Measurements from ENCODE around the gene DNAJB4. TPM values are rescaled to one million over a fixed set of nuclear protein-coding genes. Genes with fewer than 3 reads are reported as not detected.

DNAJB4 gene
- total RNA-seq, 2 experiments from 2014 or later = 19.2 to 22.7 TPM

DNA sequence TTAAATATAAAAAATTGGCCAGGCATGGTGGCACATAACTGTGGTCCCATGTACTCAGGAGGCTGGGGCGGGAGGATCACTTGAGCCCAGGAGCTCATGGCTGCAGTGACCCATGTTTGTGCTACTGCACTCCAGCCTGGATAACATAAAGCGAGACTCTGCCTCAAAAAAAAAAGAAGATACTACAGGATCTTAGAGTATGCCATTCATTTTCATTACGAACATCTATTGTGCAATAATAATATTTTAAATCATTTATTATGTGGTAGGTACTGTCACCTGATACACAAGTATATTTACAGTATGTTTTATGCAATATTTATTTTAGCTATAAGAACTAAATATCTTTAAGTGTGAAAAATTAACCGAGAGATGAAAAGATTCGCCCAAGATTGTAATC is 31.7 kb downstream of the DNAJB4 start:
- Mint-ChIP-seq H3K36me3 (ENCODE audit: low read depth) (no peaks in the 10 kb centered on the region), H3K9me3 (no peaks in the 10 kb centered on the region), H3K4me1 (ENCODE audit: low read depth) (peaks cover 9% of the 10 kb centered on the region), H3K4me3 (no peak overlapping the region), H3K27me3 (peaks cover 32% of the 10 kb centered on the region), H3K27ac (no peak overlapping the region)
- Histone ChIP-seq H3K4me1 (ENCODE audit: insufficient read depth, low read length) (no peaks in the 10 kb centered on the region), H3K27ac (ENCODE audit: low read depth in 1 of 2, low read length in 2 of 2) (no peak overlapping the region), H3K4me3 (ENCODE audit: low read length) (no peak overlapping the region), H3K36me3 (ENCODE audit: insufficient read depth, low read length) (no peaks in the 10 kb centered on the region), H3K9me3 (ENCODE audit: control insufficient read depth in 1 of 2, insufficient read depth in 1 of 2, low read length in 2 of 2) (no peaks in the 10 kb centered on the region), H3K27me3 (ENCODE audit: control insufficient read depth in 1 of 2, insufficient read depth in 2 of 2, low read length in 2 of 2) (no peaks in the 10 kb centered on the region)
- ATAC-seq (ENCODE audit: poor library complexity) (no peak), DNase-seq (no peak)
- intact Hi-C loops (cut with DNase I, micrococcal nuclease) = no loop called here
- POLR2A ChIA-PET = no interaction called here
- CTCF ChIA-PET = no interaction called here
- TF ChIP-seq, protein P1, sequence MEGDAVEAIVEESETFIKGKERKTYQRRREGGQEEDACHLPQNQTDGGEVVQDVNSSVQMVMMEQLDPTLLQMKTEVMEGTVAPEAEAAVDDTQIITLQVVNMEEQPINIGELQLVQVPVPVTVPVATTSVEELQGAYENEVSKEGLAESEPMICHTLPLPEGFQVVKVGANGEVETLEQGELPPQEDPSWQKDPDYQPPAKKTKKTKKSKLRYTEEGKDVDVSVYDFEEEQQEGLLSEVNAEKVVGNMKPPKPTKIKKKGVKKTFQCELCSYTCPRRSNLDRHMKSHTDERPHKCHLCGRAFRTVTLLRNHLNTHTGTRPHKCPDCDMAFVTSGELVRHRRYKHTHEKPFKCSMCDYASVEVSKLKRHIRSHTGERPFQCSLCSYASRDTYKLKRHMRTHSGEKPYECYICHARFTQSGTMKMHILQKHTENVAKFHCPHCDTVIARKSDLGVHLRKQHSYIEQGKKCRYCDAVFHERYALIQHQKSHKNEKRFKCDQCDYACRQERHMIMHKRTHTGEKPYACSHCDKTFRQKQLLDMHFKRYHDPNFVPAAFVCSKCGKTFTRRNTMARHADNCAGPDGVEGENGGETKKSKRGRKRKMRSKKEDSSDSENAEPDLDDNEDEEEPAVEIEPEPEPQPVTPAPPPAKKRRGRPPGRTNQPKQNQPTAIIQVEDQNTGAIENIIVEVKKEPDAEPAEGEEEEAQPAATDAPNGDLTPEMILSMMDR (IDR thresholded peaks at IDR 0.05) = no peak

DNA sequence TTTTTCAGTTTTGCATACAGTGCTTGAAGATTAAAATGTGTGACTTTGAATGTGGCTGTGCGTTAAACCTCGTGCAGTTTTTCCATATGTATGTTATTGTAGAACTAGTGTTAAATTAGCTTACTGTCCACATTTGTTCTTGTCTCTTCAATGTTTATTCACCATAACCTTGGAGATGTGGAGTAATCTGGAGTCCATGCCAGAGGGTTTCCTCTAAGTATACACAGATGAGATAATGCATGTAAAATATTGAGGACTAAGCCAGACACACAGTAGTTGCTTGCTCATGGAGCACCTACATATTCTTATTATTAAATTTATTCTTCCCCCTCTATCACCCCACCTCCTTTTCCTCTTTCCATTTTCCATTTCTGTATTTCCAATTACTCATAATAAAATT is 33.3 kb downstream of the DNAJB4 start:
- no peaks in the 10 kb centered on the region for H3K4me1 ChIP-seq (ENCODE audit: insufficient read depth, low read length)
- Mint-ChIP-seq H3K36me3 (ENCODE audit: low read depth) (no peaks in the 10 kb centered on the region), H3K9me3 (no peaks in the 10 kb centered on the region), H3K4me3 (no peak overlapping the region), H3K4me1 (ENCODE audit: low read depth) (peaks cover 9% of the 10 kb centered on the region), H3K27ac (no peak overlapping the region), H3K27me3 (peaks cover 29% of the 10 kb centered on the region)
- ChIA-PET CTCF (no interaction called here), POLR2A (no interaction called here)
- no peaks in the 10 kb centered on the region for H3K9me3 ChIP-seq (ENCODE audit: control insufficient read depth in 1 of 2, insufficient read depth in 1 of 2, low read length in 2 of 2)
- ATAC-seq (ENCODE audit: poor library complexity) (no peak), DNase-seq (no peak)
- H3K27me3 ChIP-seq (ENCODE audit: control insufficient read depth in 1 of 2, insufficient read depth in 2 of 2, low read length in 2 of 2) = no peaks in the 10 kb centered on the region
- no peaks in the 10 kb centered on the region for H3K36me3 ChIP-seq (ENCODE audit: insufficient read depth, low read length)
- no peak overlapping the region for H3K4me3 ChIP-seq (ENCODE audit: low read length)
- TF ChIP-seq, protein P1 (IDR thresholded peaks at IDR 0.05) = no peak
- no peak overlapping the region for H3K27ac ChIP-seq (ENCODE audit: low read depth in 1 of 2, low read length in 2 of 2)
- intact Hi-C loops (cut with DNase I, micrococcal nuclease) = no loop called here

DNA sequence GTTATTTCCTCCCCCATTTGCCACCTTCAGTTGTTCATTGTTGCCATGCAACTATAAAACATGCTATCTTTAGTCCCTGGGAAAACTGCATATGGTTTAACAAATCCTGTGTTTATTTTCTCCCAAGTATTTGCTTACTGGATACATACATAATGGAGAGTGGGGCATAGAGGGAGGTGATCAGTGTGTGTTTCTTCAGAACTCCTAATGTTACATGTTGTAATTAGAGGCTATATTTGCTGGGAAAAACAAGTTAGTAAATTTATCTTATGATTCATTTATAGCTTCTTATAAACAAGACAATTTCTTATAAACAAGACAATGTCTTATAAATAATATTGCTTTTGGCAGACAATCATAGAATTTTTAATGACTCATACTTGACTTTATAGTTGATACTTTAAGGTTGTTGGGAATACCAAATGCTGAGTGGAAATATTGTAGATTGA is 33.8 kb downstream of the DNAJB4 start:
- no peak for DNase-seq
- intact Hi-C loops (cut with DNase I, micrococcal nuclease) = no loop called here
- Mint-ChIP-seq H3K27me3 (peaks cover 26% of the 10 kb centered on the region), H3K36me3 (ENCODE audit: low read depth) (no peaks in the 10 kb centered on the region), H3K4me3 (no peak overlapping the region), H3K4me1 (ENCODE audit: low read depth) (peaks cover 9% of the 10 kb centered on the region), H3K9me3 (no peaks in the 10 kb centered on the region), H3K27ac (no peak overlapping the region)
- Histone ChIP-seq H3K27me3 (ENCODE audit: control insufficient read depth in 1 of 2, insufficient read depth in 2 of 2, low read length in 2 of 2) (no peaks in the 10 kb centered on the region), H3K36me3 (ENCODE audit: insufficient read depth, low read length) (no peaks in the 10 kb centered on the region), H3K27ac (ENCODE audit: low read depth in 1 of 2, low read length in 2 of 2) (no peak overlapping the region), H3K9me3 (ENCODE audit: control insufficient read depth in 1 of 2, insufficient read depth in 1 of 2, low read length in 2 of 2) (no peaks in the 10 kb centered on the region), H3K4me3 (ENCODE audit: low read length) (no peak overlapping the region), H3K4me1 (ENCODE audit: insufficient read depth, low read length) (no peaks in the 10 kb centered on the region)
- TF ChIP-seq, protein P1 (IDR thresholded peaks at IDR 0.05) = no peak
- POLR2A ChIA-PET = no interaction called here
- CTCF ChIA-PET = no interaction called here
- no peak for ATAC-seq (ENCODE audit: poor library complexity)
